B cell (primary cell): ENCODE data around the gene MFSD11. TPM values are rescaled to one million over a fixed set of nuclear protein-coding genes. Genes with fewer than 3 reads are reported as not detected.

Source experiments
- ATAC-seq: fragments of 200-7000 bp; cut with Tn5 transposase; one replicate; pipeline ENCODE4 v1.10.0; 2021; ENCODE audit warnings: low read depth, mild to moderate bottlenecking, moderate number of reproducible peaks, moderate library complexity
- CTCF ChIA-PET: fragments of 350-600 bp; sonication (Branson Sonifier 250); formaldehyde crosslinking; loops from one replicate; lab custom pipeline; 2021; ENCODE audit warnings: antibody characterized with exemption, inconsistent platforms; lab: Charles Lee
- POLR2A ChIA-PET: fragments of 350-600 bp; sonication (Branson Sonifier 250); formaldehyde crosslinking; loops from one replicate; lab custom pipeline; 2021; ENCODE audit warnings: antibody characterized with exemption; lab: Charles Lee
- DNase-seq: peaks from one replicate; pipeline ENCODE4 v3.0.0; 2013
- H2AFZ ChIP-seq: 2 replicates; pipeline ENCODE4 v1.6.1; 2012; ENCODE audit warnings: mild to moderate bottlenecking, low read depth, low read length; ENCODE audit not compliant: insufficient read depth, poor library complexity, severe bottlenecking
- H3K27ac ChIP-seq, 2 donors: 1 replicate in 1 of 2; 2 replicates in 1 of 2; pipeline ENCODE4 v1.5.1; 2012 to 2013; ENCODE audit warnings: low read length in 2 of 2, mild to moderate bottlenecking in 2 of 2, moderate library complexity in 1 of 2
- H3K27me3 ChIP-seq, 4 experiments: fragments of 200-600 bp in 1 of 4; sonication (generic) in 1 of 4; replicated peaks in 1 of 4; 1 replicate in 2 of 4; 2 replicates in 2 of 4; pipeline versions ENCODE4 v1.6.1 to v1.7.0; 2013 to 2016; ENCODE audit warnings: low read length in 3 of 4, mild to moderate bottlenecking in 2 of 4, mixed read lengths in 1 of 4, moderate library complexity in 1 of 4; ENCODE audit not compliant: insufficient read depth in 4 of 4, control insufficient read depth in 3 of 4; ENCODE audit errors: control extremely low read depth in 1 of 4
- H3K36me3 ChIP-seq, 2 experiments: replicated peaks in 1 of 2; 1 replicate in 1 of 2; 2 replicates in 1 of 2; pipeline versions ENCODE4 v1.6.1 to v1.7.1; 2013; ENCODE audit warnings: low read length in 1 of 2; ENCODE audit not compliant: insufficient read depth in 2 of 2, control insufficient read depth in 1 of 2; ENCODE audit errors: control extremely low read depth in 1 of 2, extremely low read depth in 1 of 2
- H3K4me1 ChIP-seq, 2 donors: fragments of 200-600 bp in 1 of 2; sonication (generic) in 1 of 2; 1 replicate in 1 of 2; 2 replicates in 1 of 2; pipeline versions ENCODE4 v1.5.1 to v1.6.1; 2013 to 2017; ENCODE audit warnings: low read length in 2 of 2; ENCODE audit not compliant: control insufficient read depth in 2 of 2, insufficient read depth in 2 of 2
- H3K4me2 ChIP-seq: replicated peaks from 2 replicates; pipeline ENCODE3; 2012; ENCODE audit warnings: mild to moderate bottlenecking, low read depth, low read length; ENCODE audit not compliant: poor library complexity, severe bottlenecking
- H3K4me3 ChIP-seq, 5 experiments: fragments of 200-600 bp in 1 of 5; sonication (generic) in 1 of 5; 1 replicate in 3 of 5; 2 replicates in 2 of 5; pipeline versions ENCODE4 v1.5.1 to v1.7.0; 2011 to 2016; ENCODE audit warnings: low read length in 4 of 5, mild to moderate bottlenecking in 4 of 5, low read depth in 2 of 5, control low read depth in 1 of 5, moderate library complexity in 1 of 5; ENCODE audit not compliant: insufficient read depth in 1 of 5; ENCODE audit errors: control extremely low read depth in 1 of 5, extremely low read depth in 1 of 5
- H3K79me2 ChIP-seq: fragments of 200-600 bp; sonication (generic); one replicate; pipeline ENCODE4 v1.6.0; 2016; ENCODE audit warnings: low read length; ENCODE audit not compliant: control insufficient read depth, insufficient read depth
- H3K9ac ChIP-seq: fragments of 200-600 bp; sonication (generic); 2 replicates; pipeline ENCODE4 v1.6.1; 2017; ENCODE audit warnings: mild to moderate bottlenecking, low read length, moderate library complexity
- H3K9me3 ChIP-seq, 3 donors: one replicate each; pipeline versions ENCODE4 v1.6.1 to v1.7.1; 2013; ENCODE audit warnings: low read length in 2 of 3; ENCODE audit not compliant: control insufficient read depth in 2 of 3, insufficient read depth in 1 of 3; ENCODE audit errors: control extremely low read depth in 1 of 3
- H4K20me1 ChIP-seq: 2 replicates; pipeline ENCODE4 v1.6.0; 2012; ENCODE audit warnings: mild to moderate bottlenecking, low read length; ENCODE audit not compliant: insufficient read depth, control insufficient read depth, poor library complexity, severe bottlenecking
- H3K27ac Mint-ChIP-seq: one replicate; pipeline ENCODE4 v1.8.0; 2021; ENCODE audit warnings: mixed read lengths
- H3K27me3 Mint-ChIP-seq: one replicate; pipeline ENCODE4 v1.8.0; 2021; ENCODE audit warnings: mixed read lengths
- H3K4me1 Mint-ChIP-seq: one replicate; pipeline ENCODE4 v1.8.0; 2021; ENCODE audit warnings: mixed read lengths
- H3K4me3 Mint-ChIP-seq: one replicate; pipeline ENCODE4 v1.8.0; 2021; ENCODE audit warnings: mixed read lengths
- H3K9me3 Mint-ChIP-seq: one replicate; pipeline ENCODE4 v1.8.0; 2022; ENCODE audit warnings: mixed read lengths; ENCODE audit not compliant: insufficient read depth
- EZH2 ChIP-seq: IDR thresholded peaks from 2 replicates; pipeline ENCODE4 v1.6.1; 2012; ENCODE audit warnings: borderline replicate concordance, low read depth, mild to moderate bottlenecking, moderate library complexity, low read length; ENCODE audit not compliant: insufficient read depth, poor library complexity, severe bottlenecking
- WGBS: methylation state at CpG from one replicate; pipeline ENCODE4 v1.1.5; 2013; ENCODE audit warnings: missing lambda C conversion rate; ENCODE audit not compliant: insufficient coverage; 5-methylcytosine and 5-hydroxymethylcytosine counted together
- intact Hi-C: fragments of 100-400 bp; cut with micrococcal nuclease; formaldehyde crosslinking; loops from one replicate; pipeline ENCODE4 v1.10.0; 2022
- polyA plus RNA-seq: library from polyadenylated mRNA; depleted of rRNA; stranded (reverse); fragments of >200 nt; gene quantifications from 2 replicates; pipeline ENCODE4 v1.2.3, GENCODE V29; 2012
- total RNA-seq, 2 donors: library from RNA; stranded (reverse); fragments of 120-200 nt in 1 of 2; gene quantifications; 1 replicate in 1 of 2; 2 replicates in 1 of 2; pipeline versions ENCODE4 v1.2.3 to v1.2.4, GENCODE V29; 2013 to 2022
- TF ChIP-seq, protein P1 (sequence below): fragments of 200-600 bp; IDR thresholded peaks from one replicate; pipeline ENCODE4 v1.8.0; 2022; ENCODE audit warnings: antibody characterized with exemption, mild to moderate bottlenecking

MFSD11 gene
- total and polyA plus RNA-seq, 2 donors (not counting 1 experiment from before 2014, with no cell fraction given), result 24.5 to 36.4 TPM

DNA sequence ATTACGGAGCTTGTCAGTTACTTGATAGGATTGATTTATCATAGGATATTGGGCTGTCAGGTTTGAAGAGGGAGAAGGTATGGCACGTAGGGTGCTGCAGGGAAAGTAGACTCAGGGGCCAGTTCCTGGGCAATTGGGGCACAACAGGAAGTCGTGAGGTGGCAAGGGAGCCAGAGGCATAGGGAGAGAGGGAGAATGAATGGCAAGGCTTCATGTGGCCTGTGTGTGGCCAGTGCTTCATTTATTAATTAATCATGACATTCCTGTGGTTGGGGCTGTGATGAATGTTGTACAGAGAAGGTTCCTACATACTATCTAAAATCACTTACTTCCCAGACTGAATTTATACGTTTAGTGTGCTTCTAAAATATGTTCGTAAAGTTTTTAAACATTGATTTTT, 19.3 kb downstream of the MFSD11 start:
- TF ChIP-seq EZH2, result no peak
- TF ChIP-seq, protein P1, sequence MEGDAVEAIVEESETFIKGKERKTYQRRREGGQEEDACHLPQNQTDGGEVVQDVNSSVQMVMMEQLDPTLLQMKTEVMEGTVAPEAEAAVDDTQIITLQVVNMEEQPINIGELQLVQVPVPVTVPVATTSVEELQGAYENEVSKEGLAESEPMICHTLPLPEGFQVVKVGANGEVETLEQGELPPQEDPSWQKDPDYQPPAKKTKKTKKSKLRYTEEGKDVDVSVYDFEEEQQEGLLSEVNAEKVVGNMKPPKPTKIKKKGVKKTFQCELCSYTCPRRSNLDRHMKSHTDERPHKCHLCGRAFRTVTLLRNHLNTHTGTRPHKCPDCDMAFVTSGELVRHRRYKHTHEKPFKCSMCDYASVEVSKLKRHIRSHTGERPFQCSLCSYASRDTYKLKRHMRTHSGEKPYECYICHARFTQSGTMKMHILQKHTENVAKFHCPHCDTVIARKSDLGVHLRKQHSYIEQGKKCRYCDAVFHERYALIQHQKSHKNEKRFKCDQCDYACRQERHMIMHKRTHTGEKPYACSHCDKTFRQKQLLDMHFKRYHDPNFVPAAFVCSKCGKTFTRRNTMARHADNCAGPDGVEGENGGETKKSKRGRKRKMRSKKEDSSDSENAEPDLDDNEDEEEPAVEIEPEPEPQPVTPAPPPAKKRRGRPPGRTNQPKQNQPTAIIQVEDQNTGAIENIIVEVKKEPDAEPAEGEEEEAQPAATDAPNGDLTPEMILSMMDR, result no peak
- CTCF ChIA-PET, result no interaction called here
- Mint-ChIP-seq H3K27ac (no peak overlapping the region), H3K9me3 (no peaks in the 10 kb centered on the region), H3K27me3 (no peaks in the 10 kb centered on the region), H3K4me1 (peaks cover 9% of the 10 kb centered on the region), H3K4me3 (no peak overlapping the region)
- Histone ChIP-seq H3K9ac (no peak overlapping the region), H3K9me3 (no peaks in the 10 kb centered on the region), H3K36me3 (peaks cover 7 to 10% of the 10 kb centered on the region in 2 experiments), H4K20me1 (no peaks in the 10 kb centered on the region), H3K79me2 (no peaks in the 10 kb centered on the region), H3K4me1 (peaks cover 0 to 6% of the 10 kb centered on the region in 2 donors), H3K27ac (no peak overlapping the region), H3K4me3 (no peak overlapping the region), H3K27me3 (no peaks in the 10 kb centered on the region), H2AFZ (no peak overlapping the region), H3K4me2 (no peak overlapping the region)
- intact Hi-C loops, result no loop called here
- POLR2A ChIA-PET, result no interaction called here
- ATAC-seq (no peak), DNase-seq (no peak)
- WGBS, result 98% methylated on average over 4 of the region's 5 CpGs

DNA sequence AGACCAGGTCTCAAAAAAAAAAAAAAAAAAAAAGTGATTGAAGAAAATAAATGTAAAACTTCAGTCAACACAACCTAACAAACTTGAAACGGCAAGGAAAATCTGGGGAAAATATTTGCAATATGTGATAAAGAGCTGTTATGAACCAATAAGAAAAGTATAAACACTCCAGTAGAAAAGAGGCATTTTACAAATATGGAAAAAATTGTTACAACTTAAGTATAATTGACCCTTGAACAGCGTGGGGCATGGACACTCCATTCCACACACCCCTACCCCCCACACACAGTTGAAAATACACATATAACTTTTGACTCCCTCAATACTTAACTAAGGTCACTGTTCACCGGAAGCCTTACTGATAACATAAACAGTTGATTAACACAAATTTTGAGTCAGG, 20.7 kb downstream of the MFSD11 start:
- Mint-ChIP-seq H3K4me1 (peaks cover 2% of the 10 kb centered on the region), H3K9me3 (no peaks in the 10 kb centered on the region), H3K27me3 (no peaks in the 10 kb centered on the region), H3K4me3 (no peak overlapping the region), H3K27ac (no peak overlapping the region)
- Histone ChIP-seq H3K9ac (no peak overlapping the region), H3K4me3 (no peak overlapping the region), H3K79me2 (no peaks in the 10 kb centered on the region), H3K27ac (no peak overlapping the region), H3K27me3 (no peaks in the 10 kb centered on the region), H3K9me3 (no peaks in the 10 kb centered on the region), H3K36me3 (peaks cover 7 to 10% of the 10 kb centered on the region in 2 experiments), H4K20me1 (no peaks in the 10 kb centered on the region), H3K4me1 (no peaks in the 10 kb centered on the region), H2AFZ (no peak overlapping the region), H3K4me2 (no peak overlapping the region)
- ATAC-seq, result no peak
- ChIA-PET POLR2A (no interaction called here), CTCF (interaction anchor here (0.6 kb wide), 1 partner anchor 40 kb away, joined by 4 read pairs; no protein-coding TSS in a partner anchor)
- no peak for DNase-seq
- no peak for TF ChIP-seq EZH2
- TF ChIP-seq, protein P1, result no peak
- intact Hi-C loops, result no loop called here
- 100% methylated on average over 1 of the region's 3 CpGs for WGBS
